GM18505 (cell line): ENCODE measurements around the gene TIMM44.

Source experiments
- ATAC-seq: cut with Tn5 transposase; IDR thresholded peaks from one replicate; pipeline ENCODE4 v1.9.1; 2021; ENCODE audit not compliant: unreplicated experiment
- POLR2A ChIP-seq: IDR thresholded peaks from 4 replicates; pipeline ENCODE4 v1.6.1; 2011; ENCODE audit warnings: borderline replicate concordance; ENCODE audit not compliant: insufficient read depth, insufficient read length; ENCODE audit errors: extremely low read depth

The TIMM44 gene

GRCh38 chr19:7888826-7889217 is 54.6 kb downstream of the TIMM44 start:
- ATAC-seq: no peak
- no peak for TF ChIP-seq POLR2A

- no peak for TF ChIP-seq POLR2A
- no peak for ATAC-seq
Measured at GRCh38 chr19:7888145-7888825, 55.2 kb downstream of the TIMM44 start, which contains the start of gene LRRC8E. LRRC8E (plus strand) TSS chr19:7888510; CDS start chr19:7895604, 7,094 bp downstream.

GRCh38 chr19:7887408-7888144 is 55.9 kb downstream of the TIMM44 start:
- TF ChIP-seq POLR2A: no peak

GRCh38 chr19:7885818-7886217 is 57.6 kb downstream of the TIMM44 start:
- no peak for ATAC-seq
- no peak for TF ChIP-seq POLR2A

More at GRCh38 chr19:7887408-7888144, 55.9 kb downstream of the TIMM44 start:
- ATAC-seq: no peak

GRCh38 chr19:7883796-7884570 is 59.5 kb downstream of the TIMM44 start:
- ATAC-seq: no peak
- no peak for TF ChIP-seq POLR2A

- no peak for ATAC-seq
- no peak for TF ChIP-seq POLR2A
Measured at GRCh38 chr19:7883105-7883504, 60.4 kb downstream of the TIMM44 start.

GRCh38 chr19:7881910-7882309 is 61.6 kb downstream of the TIMM44 start:
- ATAC-seq: no peak
- TF ChIP-seq POLR2A: no peak

- no peak for TF ChIP-seq POLR2A
- no peak for ATAC-seq
Measured at GRCh38 chr19:7879836-7880235, 63.6 kb downstream of the TIMM44 start.

- TF ChIP-seq POLR2A: no peak
- no peak for ATAC-seq
Measured at GRCh38 chr19:7879111-7879807, 64.2 kb downstream of the TIMM44 start.

GRCh38 chr19:7877249-7877836 is 66.1 kb downstream of the TIMM44 start:
- no peak for ATAC-seq
- no peak for TF ChIP-seq POLR2A
